GM10266 (cell line): ENCODE measurements around the gene RAB31.
"Not testable (repeated sequence)": the region's sequence is repeated elsewhere in the genome, so short reads cannot be mapped to it uniquely, and the experiment has no call there.

Experiments used
- DNase-seq: peaks from one replicate; pipeline ENCODE4 v3.0.0; 2012; ENCODE audit errors: extremely low spot score
- CTCF ChIP-seq: IDR thresholded peaks from 2 replicates; pipeline ENCODE4 v1.5.1; 2012; ENCODE audit warnings: mild to moderate bottlenecking, low read depth; ENCODE audit not compliant: control insufficient read depth, insufficient read depth; ENCODE audit errors: missing control alignments

The RAB31 gene

GRCh38 chr18:9671214-9671613 lies 36.9 kb upstream of the RAB31 start:
- DNase-seq = no peak
- no peak for TF ChIP-seq CTCF

- peak; percentile 72 for DNase-seq
- TF ChIP-seq CTCF = peak; percentile 53
Observed at GRCh38 chr18:9673296-9674251, 34.5 kb upstream of the RAB31 start.

- not testable (repeated sequence) for DNase-seq
Observed at GRCh38 chr18:9678216-9678615, 29.9 kb upstream of the RAB31 start.

- no peak for TF ChIP-seq CTCF
Observed at GRCh38 chr18:9679125-9679524, 29.0 kb upstream of the RAB31 start.

GRCh38 chr18:9681217-9681616 lies 26.9 kb upstream of the RAB31 start:
- TF ChIP-seq CTCF = no peak
- DNase-seq = no peak

More at GRCh38 chr18:9679125-9679524, 29.0 kb upstream of the RAB31 start:
- no peak for DNase-seq

- TF ChIP-seq CTCF = no peak
Observed at GRCh38 chr18:9682572-9682971, 25.5 kb upstream of the RAB31 start.

GRCh38 chr18:9683418-9684396 lies 24.4 kb upstream of the RAB31 start:
- peak; percentile 35 for TF ChIP-seq CTCF
- DNase-seq = no peak

More at GRCh38 chr18:9682572-9682971, 25.5 kb upstream of the RAB31 start:
- no peak for DNase-seq
